ENCODE data around the gene PYCARD. TPM values are rescaled to one million over a fixed set of nuclear protein-coding genes. Genes with fewer than 3 reads are reported as not detected.
"Not testable (repeated sequence)": the region's sequence is repeated elsewhere in the genome, so short reads cannot be mapped to it uniquely, and the experiment has no call there.

PYCARD gene
- total RNA-seq, 1 experiment from 2014 or later = 72.9 TPM

GRCh38 chr16:31201582-31202413 lies 762 bp downstream of the PYCARD start:
- Histone ChIP-seq H3K36me3 (ENCODE audit: low read depth) (no peaks in the 10 kb centered on the region), H3K27ac (no peak overlapping the region), H4K20me1 (ENCODE audit: insufficient read depth) (peaks cover 16% of the 10 kb centered on the region; the same call in 1 of the 2 replicates), H3K4me3 (peak overlapping the region; percentile 47), H3K9me3 (ENCODE audit: insufficient read depth, low read depth) (no peaks in the 10 kb centered on the region), H3K9me2 (ENCODE audit: insufficient read depth) (no peaks in the 10 kb centered on the region), H2AFZ (no peak overlapping the region), H3K4me2 (peak overlapping the region; percentile 64), H3K4me1 (replicated peaks; ENCODE audit: insufficient read depth) (peaks cover 19% of the 10 kb centered on the region), H3F3A (ENCODE audit: insufficient read depth, low read depth) (peaks cover 61% of the 10 kb centered on the region), H3K27me3 (ENCODE audit: insufficient read depth, low read depth) (no peaks in the 10 kb centered on the region), H3K79me2 (ENCODE audit: low read depth) (no peaks in the 10 kb centered on the region)
- DNase-seq = peak in 1 of 2 experiments; percentile 57
- BruUV-seq (replicated peaks) = TSS peak; percentile 69
- ChIA-PET POLR2A (ENCODE audit: unreplicated experiment) (interaction anchor here (0.5 to 1.3 kb wide), 2 partner anchors 15 to 22 kb away, joined by 6 to 11 read pairs; partner anchors contain the start of gene FUS), CTCF (interaction anchor here (0.5 to 1.0 kb wide), 5 partner anchors 8 to 672 kb away, joined by 3 to 7 read pairs (median 3); partner anchors contain the start of gene ZNF267)
- TF ChIP-seq CTCF (conservative IDR thresholded peaks at IDR 0.05) (no peak), EZH2 (IDR thresholded peaks at IDR 0.05; ENCODE audit: low read depth) (no peak)
- intact Hi-C loops (cut with micrococcal nuclease; ENCODE audit: unreplicated experiment) = loop anchor here (2.0 to 5.0 kb wide), 3 partner anchors 131 to 241 kb away; partner anchors contain the start of gene ZNF843

GRCh38 chr16:31200821-31201568 lies 1.6 kb downstream of the PYCARD start:
- Histone ChIP-seq H3K9me2 (ENCODE audit: insufficient read depth) (no peaks in the 10 kb centered on the region), H3K4me2 (0 out of 2 replicates have a peak overlapping the region, but pooled peaks have one; percentile 64), H3K36me3 (ENCODE audit: low read depth) (no peaks in the 10 kb centered on the region), H3K4me1 (replicated peaks; ENCODE audit: insufficient read depth) (peaks cover 19% of the 10 kb centered on the region), H2AFZ (no peak overlapping the region), H4K20me1 (ENCODE audit: insufficient read depth) (peaks cover 24% of the 10 kb centered on the region), H3K27ac (no peak overlapping the region), H3K4me3 (no peak overlapping the region), H3K79me2 (ENCODE audit: low read depth) (no peaks in the 10 kb centered on the region), H3K9me3 (ENCODE audit: insufficient read depth, low read depth) (no peaks in the 10 kb centered on the region), H3K27me3 (ENCODE audit: insufficient read depth, low read depth) (no peaks in the 10 kb centered on the region), H3F3A (ENCODE audit: insufficient read depth, low read depth) (peaks cover 69% of the 10 kb centered on the region)
- peak; percentile 31 to 57 for DNase-seq
- BruUV-seq (replicated peaks) = no TSS peak
- no peak for TF ChIP-seq EZH2 (IDR thresholded peaks at IDR 0.05; ENCODE audit: low read depth)
- no peak for TF ChIP-seq CTCF (conservative IDR thresholded peaks at IDR 0.05)
- intact Hi-C loops (cut with micrococcal nuclease; ENCODE audit: unreplicated experiment) = loop anchor here (5.0 kb wide), 2 partner anchors 186 to 241 kb away; partner anchors contain the start of gene ZNF843
- ChIA-PET POLR2A (ENCODE audit: unreplicated experiment) (interaction anchor here (0.6 to 0.7 kb wide), 2 partner anchors 49 to 64 kb away, joined by 3 read pairs; no protein-coding TSS in a partner anchor), CTCF (interaction anchor here (0.5 to 1.0 kb wide), 2 partner anchors 122 to 252 kb away, joined by 6 to 7 read pairs; no protein-coding TSS in a partner anchor)

- 0 out of 2 replicates have a peak overlapping the region, but pooled peaks have one; percentile 1 for H3K27ac ChIP-seq
- H3K4me3 ChIP-seq; H3K9me2 ChIP-seq (ENCODE audit: insufficient read depth); H3K9me3 ChIP-seq (ENCODE audit: insufficient read depth, low read depth); POLR2A ChIA-PET (ENCODE audit: unreplicated experiment); CTCF ChIA-PET; H3K4me2 ChIP-seq; H3K79me2 ChIP-seq (ENCODE audit: low read depth); DNase-seq; BruUV-seq (replicated peaks); H3K36me3 ChIP-seq (ENCODE audit: low read depth); H2AFZ ChIP-seq; H3K27me3 ChIP-seq (ENCODE audit: insufficient read depth, low read depth): not testable (repeated sequence)
- H3K4me1 ChIP-seq (replicated peaks; ENCODE audit: insufficient read depth) = peaks cover 19% of the 10 kb centered on the region
- peaks cover 76% of the 10 kb centered on the region for H3F3A ChIP-seq (ENCODE audit: insufficient read depth, low read depth)
- peaks cover 29% of the 10 kb centered on the region for H4K20me1 ChIP-seq (ENCODE audit: insufficient read depth)
- intact Hi-C loops (cut with micrococcal nuclease; ENCODE audit: unreplicated experiment) = loop anchor here (5.0 kb wide), 2 partner anchors 187 to 242 kb away; partner anchors contain the start of gene ZNF843
Measured at GRCh38 chr16:31200111-31200510, 2.4 kb downstream of the PYCARD start.
